Peyer's patch (tissue), 4 donors: ENCODE data around the gene PLXNA4.

Experiments
- CTCF ChIP-seq, 6 experiments: fragments of 450-650 bp in 4 of 6; fragments of 200-600 bp in 2 of 6; sonication (generic) in 1 of 6; IDR thresholded peaks; one replicate each; pipeline ENCODE4 v1.5.1; 2017 to 2019; ENCODE audit warnings: antibody characterized with exemption in 6 of 6, mild to moderate bottlenecking in 3 of 6, moderate library complexity in 1 of 6
- POLR2A ChIP-seq, 2 donors: fragments of 450-650 bp; IDR thresholded peaks; one replicate each; pipeline ENCODE4 v1.5.1; 2017; ENCODE audit warnings: antibody characterized with exemption in 2 of 2, mild to moderate bottlenecking in 2 of 2, moderate library complexity in 2 of 2

DNA sequence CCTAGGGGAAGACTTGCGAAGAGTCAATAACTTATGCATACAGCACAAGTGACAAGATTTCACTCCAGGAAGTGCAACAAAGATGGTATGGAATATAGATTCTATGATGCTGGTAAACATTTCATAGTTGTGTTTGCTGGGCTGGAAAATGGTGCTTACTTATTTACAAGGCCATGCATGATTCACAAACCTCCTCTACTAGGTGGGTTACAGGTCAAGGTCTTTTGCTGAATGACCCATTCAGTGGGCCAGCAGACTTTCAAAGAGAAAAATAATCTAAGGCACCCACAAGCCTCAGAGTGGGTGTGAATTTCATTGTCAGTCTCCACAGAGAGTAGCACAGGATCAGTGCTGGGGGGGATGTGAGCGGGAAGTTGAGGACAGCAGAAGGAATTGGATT is 378.5 kb downstream of the PLXNA4 start:
- TF ChIP-seq CTCF (IDR thresholded peaks at IDR 0.05) (no peak), POLR2A (IDR thresholded peaks at IDR 0.05) (no peak)
